ENCODE data around the gene UBA1.

DNA sequence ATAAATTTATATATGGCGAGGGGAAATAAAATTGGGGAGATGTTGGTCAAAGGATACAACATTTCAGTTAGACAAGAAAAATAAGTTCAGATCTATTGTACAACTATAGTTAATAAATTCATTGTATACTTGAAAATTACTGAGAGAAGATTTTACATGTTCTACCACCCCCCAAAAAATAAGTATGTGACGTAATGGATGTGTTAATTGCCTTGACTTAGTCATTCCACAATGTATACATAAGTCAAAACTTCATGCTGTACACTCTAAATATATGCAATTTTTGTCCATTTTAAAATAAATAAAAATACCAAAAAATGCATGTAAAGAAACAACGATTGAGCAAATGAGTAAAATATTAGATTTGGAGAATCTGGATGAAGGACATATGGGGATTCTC is 41.0 kb downstream of the UBA1 start:
- TF ChIP-seq EZH2 (IDR thresholded peaks at IDR 0.05; ENCODE audit: insufficient read depth, low read length) = no peak
- TF ChIP-seq, protein P1, sequence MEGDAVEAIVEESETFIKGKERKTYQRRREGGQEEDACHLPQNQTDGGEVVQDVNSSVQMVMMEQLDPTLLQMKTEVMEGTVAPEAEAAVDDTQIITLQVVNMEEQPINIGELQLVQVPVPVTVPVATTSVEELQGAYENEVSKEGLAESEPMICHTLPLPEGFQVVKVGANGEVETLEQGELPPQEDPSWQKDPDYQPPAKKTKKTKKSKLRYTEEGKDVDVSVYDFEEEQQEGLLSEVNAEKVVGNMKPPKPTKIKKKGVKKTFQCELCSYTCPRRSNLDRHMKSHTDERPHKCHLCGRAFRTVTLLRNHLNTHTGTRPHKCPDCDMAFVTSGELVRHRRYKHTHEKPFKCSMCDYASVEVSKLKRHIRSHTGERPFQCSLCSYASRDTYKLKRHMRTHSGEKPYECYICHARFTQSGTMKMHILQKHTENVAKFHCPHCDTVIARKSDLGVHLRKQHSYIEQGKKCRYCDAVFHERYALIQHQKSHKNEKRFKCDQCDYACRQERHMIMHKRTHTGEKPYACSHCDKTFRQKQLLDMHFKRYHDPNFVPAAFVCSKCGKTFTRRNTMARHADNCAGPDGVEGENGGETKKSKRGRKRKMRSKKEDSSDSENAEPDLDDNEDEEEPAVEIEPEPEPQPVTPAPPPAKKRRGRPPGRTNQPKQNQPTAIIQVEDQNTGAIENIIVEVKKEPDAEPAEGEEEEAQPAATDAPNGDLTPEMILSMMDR (IDR thresholded peaks at IDR 0.05; ENCODE audit: insufficient read depth, low read depth, low read length) = no peak
